GM19238 (cell line): ENCODE data around the gene STS.
"Not testable (repeated sequence)": the region's sequence is repeated elsewhere in the genome, so short reads cannot be mapped to it uniquely, and the experiment has no call there.

ENCODE experiments used
- DNase-seq: peaks from one replicate; pipeline ENCODE4 v3.0.0; 2011; ENCODE audit warnings: low spot score; ENCODE audit not compliant: insufficient read length

The STS gene

DNA sequence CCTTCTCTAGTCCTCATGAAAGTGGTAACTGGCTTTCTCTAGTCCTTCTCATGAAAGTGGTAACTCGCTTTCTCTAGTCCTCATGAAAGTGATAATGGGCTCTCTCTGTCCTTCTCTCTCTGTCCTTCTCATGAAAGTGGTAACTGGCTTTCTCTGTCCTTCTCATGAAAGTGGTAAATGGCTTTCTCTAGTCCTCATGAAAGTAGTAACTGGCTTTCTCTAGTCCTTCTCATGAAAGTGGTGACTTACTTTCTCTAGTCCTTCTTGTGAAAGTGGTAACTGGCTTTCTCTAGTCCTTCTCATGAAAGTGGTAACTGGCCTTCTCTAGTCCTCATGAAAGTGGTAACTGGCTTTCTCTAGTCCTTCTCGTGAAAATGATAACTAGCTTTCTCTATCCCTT is 31.3 kb downstream of the STS start:
- DNase-seq: not testable (repeated sequence)

DNA sequence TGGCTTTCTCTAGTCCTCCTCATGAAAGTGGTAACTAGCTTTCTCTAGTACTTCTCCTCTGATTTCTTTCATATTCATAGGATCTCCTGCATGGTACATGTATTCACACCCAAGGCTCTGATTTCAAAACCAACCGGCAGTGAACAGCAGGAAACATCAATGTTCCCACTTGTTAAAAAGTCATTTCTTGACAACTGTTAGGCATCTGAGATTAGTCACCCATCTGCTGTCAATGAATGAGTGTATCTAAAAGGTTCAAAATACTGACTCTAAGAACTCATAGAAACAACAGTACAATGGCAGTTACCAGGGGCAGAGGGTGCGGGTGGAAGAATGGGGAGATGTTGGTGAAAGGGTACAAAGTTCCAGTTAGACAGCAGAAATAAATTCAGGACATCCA is 31.9 kb downstream of the STS start:
- no peak for DNase-seq

DNA sequence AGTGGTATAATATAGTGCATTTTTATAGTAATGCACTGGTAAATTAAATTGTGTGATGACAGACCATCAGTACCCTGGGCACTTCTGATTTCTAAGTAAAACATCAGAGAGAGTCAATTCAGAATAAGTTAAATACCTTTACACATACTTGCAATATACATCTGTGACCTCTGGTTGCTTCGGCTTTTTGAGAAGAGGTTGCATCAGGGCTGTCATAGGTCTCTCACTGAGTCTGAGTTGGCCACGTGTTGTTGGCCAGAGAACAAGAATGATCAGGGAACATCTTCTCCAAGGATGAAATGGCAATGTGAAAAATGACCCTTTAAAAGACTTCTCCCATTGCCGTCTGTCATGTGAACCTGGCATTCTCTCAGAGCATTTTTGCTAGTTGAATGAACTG is 37.3 kb downstream of the STS start:
- DNase-seq: no peak

DNA sequence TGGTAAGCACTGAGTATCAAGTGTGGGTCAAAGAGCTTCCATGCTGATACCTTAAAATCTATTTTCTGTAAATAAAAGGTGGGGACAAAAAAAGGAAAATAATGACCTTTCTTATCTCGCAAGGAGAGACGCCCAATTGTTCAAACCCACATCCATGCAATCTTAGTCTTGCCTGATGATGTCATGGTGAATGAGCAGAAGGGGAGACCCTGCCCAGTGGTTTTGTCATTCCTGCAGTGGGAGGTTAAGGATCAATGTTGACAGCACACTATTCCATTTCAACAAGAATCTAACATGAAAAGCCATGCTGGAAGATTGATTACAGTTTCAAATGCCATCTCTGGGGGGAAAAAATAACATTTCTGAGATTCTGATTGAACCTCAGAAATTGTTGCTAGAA is 41.2 kb downstream of the STS start:
- no peak for DNase-seq

DNA sequence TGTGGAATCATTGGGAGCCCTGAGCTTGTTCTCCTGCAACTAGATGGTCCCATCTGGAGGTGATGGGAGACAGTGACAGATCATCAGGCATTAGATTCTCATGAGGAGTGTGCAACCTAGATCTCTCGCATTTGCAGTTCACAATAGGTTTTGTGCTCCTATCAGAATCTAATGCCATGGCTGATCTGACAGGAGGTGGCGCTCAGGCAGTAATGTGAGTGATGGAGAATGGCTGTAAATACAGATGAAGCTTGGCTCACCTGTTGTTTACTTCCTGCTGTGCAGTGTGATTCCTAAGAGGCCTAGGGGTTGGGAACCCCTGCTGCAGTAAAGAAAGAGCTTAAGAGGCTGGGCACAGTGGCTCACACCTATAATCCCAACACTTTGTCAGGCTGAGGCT is 42.6 kb downstream of the STS start:
- no peak for DNase-seq

- no peak for DNase-seq
Observed at GRCh38 chrX:7191681-7192110, 44.2 kb downstream of the STS start.

GRCh38 chrX:7192871-7193270 is 45.4 kb downstream of the STS start:
- no peak for DNase-seq

DNA sequence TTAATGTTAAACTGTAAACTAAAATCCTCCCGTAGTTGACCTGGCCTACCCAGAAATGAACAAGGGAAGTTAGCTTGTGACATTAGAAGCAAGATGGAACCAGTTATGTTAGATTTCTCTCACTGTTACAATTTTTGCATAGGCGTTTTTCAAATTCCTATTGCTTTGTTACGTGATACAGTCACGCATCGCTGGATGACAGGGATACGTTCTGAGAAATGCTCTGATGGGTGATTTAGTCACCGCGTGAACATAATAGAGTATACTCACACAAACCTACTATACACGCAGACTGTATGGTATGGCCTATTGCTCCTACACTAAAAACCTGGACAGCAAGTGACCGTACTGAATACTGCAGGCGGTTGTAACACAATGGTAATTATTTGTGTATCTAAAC is 47.1 kb downstream of the STS start:
- no peak for DNase-seq
